HG03342 (cell line): ENCODE results near the gene ATG4B.

Experiments
- ATAC-seq: cut with Tn5 transposase; IDR thresholded peaks from one replicate; pipeline ENCODE4 v1.9.1; 2021; ENCODE audit warnings: mild to moderate bottlenecking, moderate library complexity; ENCODE audit not compliant: unreplicated experiment

The ATG4B gene

GRCh38 chr2:241680827-241681599, 43.5 kb downstream of the ATG4B start:
- ATAC-seq = no peak

DNA sequence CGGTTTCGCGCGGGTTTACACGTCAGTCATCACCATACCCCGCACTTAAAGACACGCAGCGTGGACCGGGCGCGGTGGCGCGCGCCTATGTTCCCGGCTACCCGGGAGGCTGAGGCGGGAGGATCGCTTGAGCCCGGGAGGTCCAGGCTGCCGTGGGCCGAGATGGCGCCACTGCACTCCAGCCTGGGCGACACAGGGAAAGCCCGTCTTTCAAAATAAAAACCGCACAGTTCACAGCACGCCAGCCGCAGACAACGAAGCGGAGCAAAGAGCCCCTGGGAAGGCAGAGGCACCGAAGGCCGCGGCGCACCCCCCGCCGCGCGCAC, 48.8 kb downstream of the ATG4B start:
- ATAC-seq = peak; percentile 13

GRCh38 chr2:241686650-241687425, 49.3 kb downstream of the ATG4B start, which contains the start of gene DTYMK:
DTYMK (minus strand) TSS chr2:241686815; CDS start chr2:241686783, 32 bp downstream.
- ATAC-seq = peak; percentile 93

GRCh38 chr2:241689306-241689705, 51.8 kb downstream of the ATG4B start:
- ATAC-seq = no peak

- no peak for ATAC-seq
Observed at GRCh38 chr2:241690202-241690717, 52.8 kb downstream of the ATG4B start.

GRCh38 chr2:241692448-241692847, 55.0 kb downstream of the ATG4B start:
- no peak for ATAC-seq

GRCh38 chr2:241695651-241696050, 58.2 kb downstream of the ATG4B start:
- no peak for ATAC-seq

DNA sequence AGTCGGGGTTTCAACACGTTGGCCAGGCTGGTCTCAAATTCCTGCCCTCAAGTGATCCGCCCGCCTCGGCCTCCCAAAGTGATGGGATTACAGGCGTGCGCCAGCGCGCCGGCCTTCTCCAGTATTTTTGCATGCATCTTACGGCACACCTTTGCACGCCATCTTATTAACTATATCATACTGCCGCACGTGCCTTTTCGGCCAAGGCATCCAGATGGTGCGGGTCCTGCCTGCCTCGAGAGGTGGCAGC, 63.6 kb downstream of the ATG4B start:
- ATAC-seq = no peak

DNA sequence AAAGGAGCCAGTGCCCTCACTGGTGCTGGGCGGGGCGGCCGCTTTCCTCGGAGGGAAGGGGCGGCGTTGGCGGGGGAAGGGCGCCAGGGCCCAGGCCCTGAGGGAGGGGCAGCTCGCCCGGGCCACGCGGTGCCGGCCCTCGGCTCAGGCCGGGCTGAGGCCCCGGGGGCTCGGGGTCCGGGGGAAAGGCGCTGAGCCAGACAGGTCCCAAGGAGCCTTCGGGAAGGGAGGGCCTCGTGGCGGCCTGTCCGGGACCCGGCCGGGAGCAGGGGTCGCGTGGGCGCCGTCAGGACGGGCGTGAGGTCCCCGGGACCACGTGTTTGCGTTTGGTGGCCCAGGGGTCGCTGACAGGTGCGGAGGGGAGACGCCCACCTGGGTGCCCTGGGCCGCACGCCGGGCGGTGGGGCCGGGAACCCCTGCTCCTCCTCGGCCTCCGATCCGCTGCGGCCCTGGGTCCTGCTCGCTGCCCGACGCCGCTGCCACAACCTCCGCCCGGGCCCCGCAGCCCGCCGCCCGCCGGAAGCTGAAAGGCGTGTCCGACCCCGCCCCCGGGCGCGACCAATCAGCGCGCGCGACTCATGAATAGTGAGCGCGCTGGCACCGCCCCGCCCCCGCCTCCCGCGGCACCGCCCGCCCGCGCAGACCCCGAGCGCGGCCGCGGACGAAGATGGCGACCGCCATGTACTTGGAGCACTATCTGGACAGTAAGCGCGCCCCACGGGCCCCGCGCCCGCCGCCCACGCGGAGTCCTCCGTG, 64.1 kb downstream of the ATG4B start, which contains the start of gene ING5:
Gene ING5 (plus strand): TSS at position 641 of the 756 bp plus-strand sequence. CDS start 27 bp downstream, at position 668.
- ATAC-seq = peak; percentile 50

GRCh38 chr2:241702155-241703031, 64.9 kb downstream of the ATG4B start:
- peak; percentile 66 for ATAC-seq

DNA sequence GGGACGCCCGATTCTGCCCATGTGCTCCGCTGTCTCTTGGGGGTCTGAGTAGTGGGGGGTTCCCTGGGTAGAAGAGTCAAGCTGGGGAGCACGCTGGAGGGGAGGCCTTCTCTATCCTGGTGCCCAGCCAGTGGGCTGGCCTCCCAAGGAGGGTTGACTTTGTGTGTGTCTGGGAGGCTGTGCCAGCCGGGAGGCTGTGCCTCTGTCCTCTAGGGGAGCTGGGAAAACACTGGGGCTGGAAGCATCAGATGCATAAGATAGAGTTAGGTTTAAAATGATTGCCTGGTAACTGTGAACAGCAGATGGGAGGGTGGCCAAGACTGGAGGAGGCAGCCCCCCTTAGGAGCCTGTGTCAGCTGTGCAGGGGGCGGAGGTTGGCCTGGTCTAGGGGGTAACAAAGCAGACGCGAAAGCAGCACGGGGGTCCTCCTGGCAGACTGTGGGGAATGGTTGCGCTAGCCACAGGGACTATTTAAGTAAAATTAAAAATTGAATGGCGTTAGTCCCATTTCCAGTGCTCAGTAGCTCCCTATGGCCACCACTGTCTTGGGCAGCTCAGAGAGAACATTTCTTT, 65.6 kb downstream of the ATG4B start:
- no peak for ATAC-seq

- no peak for ATAC-seq
Observed at GRCh38 chr2:241706537-241706936, 69.0 kb downstream of the ATG4B start.

GRCh38 chr2:241708879-241709278, 71.4 kb downstream of the ATG4B start:
- no peak for ATAC-seq

DNA sequence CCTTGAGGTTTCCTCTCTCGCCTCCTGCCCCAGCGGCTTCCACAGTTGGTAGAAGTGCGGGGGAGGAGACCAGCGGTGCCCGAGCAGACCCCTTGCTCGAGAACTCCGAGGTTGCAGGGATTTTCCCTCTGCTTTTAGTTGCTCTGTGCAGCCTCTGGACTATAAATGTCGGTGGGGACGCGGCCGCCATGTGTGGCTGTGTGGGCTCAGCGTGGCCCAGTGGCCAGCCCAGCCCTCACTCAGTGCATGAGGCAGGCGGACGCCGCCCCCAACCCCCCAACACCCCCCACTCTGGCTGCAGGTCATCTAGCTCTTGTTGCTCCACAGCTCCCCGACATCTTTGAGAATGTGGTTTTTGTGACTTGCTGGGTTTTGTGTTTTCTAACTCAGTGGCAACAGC, 81.6 kb downstream of the ATG4B start:
- no peak for ATAC-seq

DNA sequence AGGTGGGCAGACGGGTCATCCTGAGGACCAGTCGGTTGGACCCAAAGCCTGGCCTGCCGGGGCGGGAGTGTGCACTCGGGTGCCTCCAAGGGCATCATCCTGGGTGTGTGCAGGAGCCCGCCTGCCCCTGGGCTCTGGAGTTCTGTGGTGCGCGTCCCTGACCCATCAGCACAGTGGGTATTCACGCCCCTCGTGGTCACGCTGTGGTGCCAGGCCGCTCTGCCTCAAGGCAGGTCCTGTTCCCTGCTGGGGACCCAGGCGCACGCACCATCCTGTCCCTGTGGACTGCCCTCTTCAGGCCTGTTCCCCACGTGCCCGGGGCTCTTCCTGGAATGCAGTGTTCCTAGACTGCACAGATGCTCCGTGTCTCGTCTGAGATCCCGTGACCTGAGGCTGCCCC, 82.6 kb downstream of the ATG4B start:
- no peak for ATAC-seq

- no peak for ATAC-seq
Observed at GRCh38 chr2:241720560-241720959, 83.1 kb downstream of the ATG4B start.

DNA sequence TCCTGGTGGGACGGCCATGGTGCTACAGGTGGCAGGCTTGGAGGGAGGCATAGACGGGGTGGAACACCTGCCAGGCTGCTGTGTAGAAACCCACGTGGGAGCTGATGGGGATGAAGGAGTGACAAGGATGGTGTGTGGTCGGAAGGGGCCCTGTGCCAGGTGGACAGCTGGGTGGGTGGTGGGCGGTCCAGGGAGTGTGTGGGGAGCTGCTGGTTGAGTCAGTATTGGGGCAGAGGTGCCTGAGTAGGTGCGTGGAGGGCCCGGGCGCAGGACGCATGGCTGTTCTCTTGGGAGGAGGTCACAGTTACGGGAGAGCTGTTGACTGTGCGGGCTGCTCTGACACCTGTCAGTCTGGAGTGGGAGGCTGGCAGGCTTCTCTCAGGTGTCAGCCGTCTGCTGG, 84.4 kb downstream of the ATG4B start:
- no peak for ATAC-seq

- no peak for ATAC-seq
Observed at GRCh38 chr2:241722896-241723454, 85.5 kb downstream of the ATG4B start.
